HCT116 (cell line): ENCODE data around the gene CEP97. TPM values are rescaled to one million over a fixed set of nuclear protein-coding genes. Genes with fewer than 3 reads are reported as not detected.

Experiments
- ATAC-seq: fragments of 200-7000 bp; cut with Tn5 transposase; 2 replicates; pipeline ENCODE4 v1.9.1; 2020; ENCODE audit warnings: mild to moderate bottlenecking, moderate library complexity
- BruUV-seq: library from RNA; stranded (reverse); fragments of 400-500 nt; replicated peaks from 2 replicates; lab custom pipeline; 2021; lab: Mats Ljungman, UMichigan
- CTCF ChIA-PET: fragments of 300-600 bp; sonication (Branson Sonifier 250); formaldehyde crosslinking; loops from one replicate; lab custom pipeline; 2021; ENCODE audit warnings: antibody characterized with exemption; lab: Charles Lee
- POLR2A ChIA-PET: fragments of 300-600, 350-600 bp; sonication (Branson Sonifier 250); formaldehyde crosslinking; loops from one replicate; lab custom pipeline; 2021; ENCODE audit warnings: antibody characterized with exemption; lab: Charles Lee
- RAD21 ChIA-PET, 2 experiments: fragments of 300-600 bp; sonication (Branson Sonifier 250); formaldehyde crosslinking; loops; one replicate each; lab custom pipeline; 2023; ENCODE audit warnings: low total read pairs in 2 of 2; ENCODE audit not compliant: uncharacterized antibody in 2 of 2, unreplicated experiment in 2 of 2, low non-redundant PET in 1 of 2; lab: Charles Lee
- DNase-seq: peaks from one replicate; pipeline ENCODE4 v3.0.0-alpha.2; 2010; ENCODE audit warnings: low read depth, low spot score
- H2AFZ ChIP-seq: fragments of 200-600 bp; shearing (Covaris generic), sonication (generic); 2 replicates; pipeline ENCODE4 v1.6.1; 2017; ENCODE audit warnings: low read depth, mixed run types, mixed read lengths, antibody characterized with exemption, low read length; ENCODE audit not compliant: poor library complexity, severe bottlenecking
- H3K27ac ChIP-seq: 2 replicates; pipeline ENCODE4 v1.5.1; 2012; ENCODE audit warnings: low read depth, low read length
- H3K27me3 ChIP-seq: fragments of 200-600 bp; sonication (generic); 2 replicates; pipeline ENCODE4 v1.6.1; 2016; ENCODE audit warnings: mixed run types, low read length, mixed read lengths; ENCODE audit not compliant: insufficient read depth
- H3K36me3 ChIP-seq, 2 experiments: fragments of 200-500 bp in 1 of 2; fragments of 200-600 bp in 1 of 2; sonication (Bioruptor generic) in 1 of 2; sonication (generic) in 1 of 2; 2 replicates each; pipeline versions ENCODE4 v1.5.1 to v1.6.1; 2014 to 2016; ENCODE audit warnings: low read length in 2 of 2, inconsistent platforms in 1 of 2, mixed read lengths in 1 of 2, mixed run types in 1 of 2; ENCODE audit not compliant: insufficient read depth in 2 of 2, control insufficient read depth in 1 of 2
- H3K4me1 ChIP-seq, 2 experiments: fragments of 200-600 bp in 1 of 2; sonication (generic) in 1 of 2; 2 replicates each; pipeline versions ENCODE4 v1.5.1 to v1.6.1; 2012 to 2017; ENCODE audit warnings: low read length in 2 of 2, inconsistent platforms in 1 of 2, mild to moderate bottlenecking in 1 of 2, mixed read lengths in 1 of 2, mixed run types in 1 of 2, moderate library complexity in 1 of 2; ENCODE audit not compliant: insufficient read depth in 2 of 2, control insufficient read depth in 1 of 2
- H3K4me2 ChIP-seq: fragments of 200-600 bp; sonication (generic); 2 replicates; pipeline ENCODE4 v1.6.1; 2017; ENCODE audit warnings: mixed run types, low read length, mixed read lengths
- H3K4me3 ChIP-seq, 2 experiments: fragments of 200-600 bp in 1 of 2; sonication (generic) in 1 of 2; replicated peaks in 1 of 2; 2 replicates each; pipeline ENCODE4 v1.5.1; 2011 to 2016; ENCODE audit warnings: low read length in 2 of 2, control low read depth in 1 of 2, low read depth in 1 of 2, mild to moderate bottlenecking in 1 of 2, mixed read lengths in 1 of 2, mixed run types in 1 of 2
- H3K79me2 ChIP-seq: fragments of 200-600 bp; sonication (generic); 2 replicates; pipeline ENCODE4 v1.6.1; 2017; ENCODE audit warnings: mild to moderate bottlenecking, mixed run types, low read length, moderate library complexity, mixed read lengths; ENCODE audit not compliant: insufficient read depth
- H3K9ac ChIP-seq: fragments of 200-600 bp; sonication (generic); 2 replicates; pipeline ENCODE4 v1.6.1; 2016; ENCODE audit warnings: low read length, mixed read lengths
- H3K9me2 ChIP-seq: fragments of 200-600 bp; sonication (generic), shearing (Covaris generic); 2 replicates; pipeline ENCODE4 v1.6.1; 2017; ENCODE audit warnings: mixed run types, mild to moderate bottlenecking, moderate library complexity; ENCODE audit not compliant: insufficient read depth
- H3K9me3 ChIP-seq, 2 experiments: fragments of 200-500 bp in 1 of 2; fragments of 200-600 bp in 1 of 2; sonication (Bioruptor generic) in 1 of 2; sonication (generic) in 1 of 2; 2 replicates each; pipeline ENCODE4 v1.6.1; 2014 to 2017; ENCODE audit warnings: low read length in 2 of 2, mixed read lengths in 2 of 2, inconsistent platforms in 1 of 2, low read depth in 1 of 2, mild to moderate bottlenecking in 1 of 2, mixed run types in 1 of 2, moderate library complexity in 1 of 2; ENCODE audit not compliant: control insufficient read depth in 1 of 2, insufficient read depth in 1 of 2
- H4K20me1 ChIP-seq: fragments of 200-600 bp; sonication (generic), shearing (Covaris generic); 2 replicates; pipeline ENCODE4 v1.6.1; 2017; ENCODE audit warnings: mixed run types, mild to moderate bottlenecking, moderate library complexity; ENCODE audit not compliant: insufficient read depth
- CBX3 ChIP-seq: IDR thresholded peaks from 2 replicates; pipeline ENCODE4 v1.6.1; 2012; ENCODE audit warnings: low read depth
- CEBPB ChIP-seq: IDR thresholded peaks from 2 replicates; pipeline ENCODE4 v1.6.1; 2012; ENCODE audit warnings: low read depth
- ELF1 ChIP-seq: IDR thresholded peaks from 2 replicates; pipeline ENCODE4 v1.6.1; 2012; ENCODE audit warnings: low read depth, borderline replicate concordance
- EZH2 ChIP-seq: fragments of 200-600 bp; sonication (generic); IDR thresholded peaks from 2 replicates; pipeline ENCODE4 v1.6.1; 2017; ENCODE audit warnings: antibody characterized with exemption, mixed run types
- FOSL1 ChIP-seq: IDR thresholded peaks from 2 replicates; pipeline ENCODE4 v1.6.1; 2012; ENCODE audit warnings: low read depth
- POLR2A ChIP-seq: IDR thresholded peaks from 2 replicates; pipeline ENCODE4 v1.7.0; 2011; ENCODE audit warnings: borderline replicate concordance; ENCODE audit not compliant: insufficient read depth, insufficient read length; ENCODE audit errors: extremely low read depth
- SIN3A ChIP-seq: IDR thresholded peaks from 2 replicates; pipeline ENCODE4 v1.6.1; 2012; ENCODE audit warnings: low read depth
- TCF7L2 ChIP-seq: IDR thresholded peaks from 2 replicates; pipeline ENCODE4 v1.7.0; 2011; ENCODE audit warnings: borderline replicate concordance, inconsistent platforms; ENCODE audit not compliant: insufficient read depth, insufficient read length; ENCODE audit errors: extremely low read depth
- ZFX ChIP-seq: fragments of 450-650 bp; IDR thresholded peaks from 2 replicates; pipeline ENCODE4 v1.6.1; 2017
- intact Hi-C: fragments of 100-400 bp; cut with micrococcal nuclease; formaldehyde crosslinking; loops from 2 replicates; pipeline ENCODE4 v1.10.0; 2022
- total RNA-seq: library from RNA; stranded (reverse); gene quantifications from one replicate; pipeline ENCODE4 v1.2.1, GENCODE V29; 2021; ENCODE audit not compliant: unreplicated experiment
- TF ChIP-seq, protein P1 (sequence below): IDR thresholded peaks from 2 replicates; pipeline ENCODE4 v1.6.1; 2012; ENCODE audit warnings: low read depth
- TF ChIP-seq, protein P2 (sequence below): IDR thresholded peaks from 2 replicates; pipeline ENCODE4 v1.6.1; 2012

Gene CEP97
- total RNA-seq, 1 experiment from 2014 or later = 15.7 TPM

DNA sequence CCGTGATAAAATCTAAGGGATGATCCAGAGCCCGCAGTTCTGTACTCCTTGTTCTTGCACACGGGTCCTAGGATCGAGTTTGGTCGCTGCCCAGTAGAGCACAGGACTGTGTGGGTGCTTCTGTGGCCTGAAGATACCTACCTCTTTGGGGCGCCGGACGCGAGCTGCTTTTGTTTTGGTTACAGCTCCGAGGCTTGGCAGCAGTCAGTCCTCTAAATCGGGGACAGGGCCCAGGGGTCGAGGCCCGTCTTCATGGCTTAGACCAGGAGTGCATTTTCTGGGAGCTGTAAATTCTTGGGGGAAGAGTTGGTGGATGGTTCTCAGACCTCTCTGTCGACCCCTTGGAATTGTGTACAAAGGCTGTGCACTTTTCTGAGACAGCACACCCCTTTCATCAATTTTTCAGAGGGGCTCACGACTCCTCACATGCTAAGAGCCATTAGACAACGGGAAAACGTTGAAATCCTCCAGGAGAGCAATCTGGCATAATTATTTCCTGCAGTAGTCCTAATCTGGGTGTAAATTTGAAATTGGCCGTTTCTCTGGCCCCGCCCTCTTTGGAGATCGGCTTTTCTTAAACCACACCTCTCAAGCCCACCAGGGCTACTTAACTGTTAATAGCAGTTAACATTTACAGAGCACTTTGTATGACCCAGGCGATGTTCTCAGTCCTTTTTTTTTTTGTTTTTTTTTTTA is 928 bp downstream of the CEP97 start:
- peak overlapping the region; percentile 80 for H3K9ac ChIP-seq
- POLR2A ChIA-PET = interaction anchor here (1.1 to 1.4 kb wide), 3 partner anchors 9 to 18 kb away, joined by 3 to 8 read pairs (median 3); no protein-coding TSS in a partner anchor
- BruUV-seq = no TSS peak
- H3K4me3 ChIP-seq = peak overlapping the region; percentile 95 to 99
- CTCF ChIA-PET = no interaction called here
- DNase-seq (no peak), ATAC-seq (peak; percentile 30)
- no peaks in the 10 kb centered on the region for H3K27me3 ChIP-seq
- peak overlapping the region; percentile 99 for H3K4me2 ChIP-seq
- no peak for TF ChIP-seq EZH2
- no peak for TF ChIP-seq ZFX
- TF ChIP-seq CBX3 = no peak
- TF ChIP-seq FOSL1 = no peak
- no peak for TF ChIP-seq POLR2A
- TF ChIP-seq, protein P1, sequence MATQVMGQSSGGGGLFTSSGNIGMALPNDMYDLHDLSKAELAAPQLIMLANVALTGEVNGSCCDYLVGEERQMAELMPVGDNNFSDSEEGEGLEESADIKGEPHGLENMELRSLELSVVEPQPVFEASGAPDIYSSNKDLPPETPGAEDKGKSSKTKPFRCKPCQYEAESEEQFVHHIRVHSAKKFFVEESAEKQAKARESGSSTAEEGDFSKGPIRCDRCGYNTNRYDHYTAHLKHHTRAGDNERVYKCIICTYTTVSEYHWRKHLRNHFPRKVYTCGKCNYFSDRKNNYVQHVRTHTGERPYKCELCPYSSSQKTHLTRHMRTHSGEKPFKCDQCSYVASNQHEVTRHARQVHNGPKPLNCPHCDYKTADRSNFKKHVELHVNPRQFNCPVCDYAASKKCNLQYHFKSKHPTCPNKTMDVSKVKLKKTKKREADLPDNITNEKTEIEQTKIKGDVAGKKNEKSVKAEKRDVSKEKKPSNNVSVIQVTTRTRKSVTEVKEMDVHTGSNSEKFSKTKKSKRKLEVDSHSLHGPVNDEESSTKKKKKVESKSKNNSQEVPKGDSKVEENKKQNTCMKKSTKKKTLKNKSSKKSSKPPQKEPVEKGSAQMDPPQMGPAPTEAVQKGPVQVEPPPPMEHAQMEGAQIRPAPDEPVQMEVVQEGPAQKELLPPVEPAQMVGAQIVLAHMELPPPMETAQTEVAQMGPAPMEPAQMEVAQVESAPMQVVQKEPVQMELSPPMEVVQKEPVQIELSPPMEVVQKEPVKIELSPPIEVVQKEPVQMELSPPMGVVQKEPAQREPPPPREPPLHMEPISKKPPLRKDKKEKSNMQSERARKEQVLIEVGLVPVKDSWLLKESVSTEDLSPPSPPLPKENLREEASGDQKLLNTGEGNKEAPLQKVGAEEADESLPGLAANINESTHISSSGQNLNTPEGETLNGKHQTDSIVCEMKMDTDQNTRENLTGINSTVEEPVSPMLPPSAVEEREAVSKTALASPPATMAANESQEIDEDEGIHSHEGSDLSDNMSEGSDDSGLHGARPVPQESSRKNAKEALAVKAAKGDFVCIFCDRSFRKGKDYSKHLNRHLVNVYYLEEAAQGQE = no peak
- no peak for TF ChIP-seq CEBPB
- TF ChIP-seq, protein P2, sequence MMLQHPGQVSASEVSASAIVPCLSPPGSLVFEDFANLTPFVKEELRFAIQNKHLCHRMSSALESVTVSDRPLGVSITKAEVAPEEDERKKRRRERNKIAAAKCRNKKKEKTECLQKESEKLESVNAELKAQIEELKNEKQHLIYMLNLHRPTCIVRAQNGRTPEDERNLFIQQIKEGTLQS = no peak
- TF ChIP-seq SIN3A = no peak
- TF ChIP-seq TCF7L2 = no peak
- TF ChIP-seq ELF1 = no peak
- H3K36me3 ChIP-seq = peaks cover 9% of the 10 kb centered on the region in 2 experiments; a peak in 2 of 4 replicates
- RAD21 ChIA-PET = no interaction called here
- H3K27ac ChIP-seq = peak overlapping the region; percentile 38
- H3K9me2 ChIP-seq = no peaks in the 10 kb centered on the region
- H3K4me1 ChIP-seq = peaks cover 3 to 7% of the 10 kb centered on the region in 2 experiments; a peak in 3 of 4 replicates
- intact Hi-C loops = no loop called here
- no peaks in the 10 kb centered on the region for H4K20me1 ChIP-seq
- H3K79me2 ChIP-seq = peaks cover 10% of the 10 kb centered on the region; the same call in 1 of the 2 replicates
- H3K9me3 ChIP-seq = no peaks in the 10 kb centered on the region
- H2AFZ ChIP-seq = peak overlapping the region; percentile 97
